ENCODE data around the gene HLA-E.
"Not testable (repeated sequence)": the region's sequence is repeated elsewhere in the genome, so short reads cannot be mapped to it uniquely, and the experiment has no call there.

GRCh38 chr6:30481965-30482644 lies 7.2 kb upstream of the HLA-E start:
- peak; percentile 84 for TF ChIP-seq CTCF (conservative IDR thresholded peaks at IDR 0.05; ENCODE audit: low read length)
- TF ChIP-seq EZH2phosphoT487 (IDR thresholded peaks at IDR 0.05; ENCODE audit: borderline replicate concordance) = not testable (repeated sequence)

Measured in Loucy (cell line).